Tibial nerve (tissue), 4 donors: Measurements from ENCODE around the gene ATP13A1. TPM values are rescaled to one million over a fixed set of nuclear protein-coding genes. Genes with fewer than 3 reads are reported as not detected.
A peak's percentile ranks its signal among the peaks of the same experiment; 100 is the strongest.
"Not testable (repeated sequence)": the region's sequence is repeated elsewhere in the genome, so short reads cannot be mapped to it uniquely, and the experiment has no call there.

Source experiments
- DNase-seq, 2 donors: peaks; one replicate each; pipeline ENCODE4 v3.0.0-alpha.2; 2019; ENCODE audit warnings: low spot score in 2 of 2
- H3K27ac ChIP-seq, 4 donors: fragments of 200-600 bp; sonication (generic) in 3 of 4; one replicate each; pipeline ENCODE4 v1.5.1; 2017 to 2019; ENCODE audit warnings: mild to moderate bottlenecking in 1 of 4
- H3K27me3 ChIP-seq, 2 donors: fragments of 200-600 bp; sonication (generic) in 1 of 2; one replicate each; pipeline versions ENCODE4 v1.5.1 to v1.6.0; 2017 to 2019
- H3K36me3 ChIP-seq, 3 donors: fragments of 200-600 bp; sonication (generic); one replicate each; pipeline ENCODE4 v1.5.1; 2018 to 2019
- H3K4me1 ChIP-seq, 4 donors: fragments of 200-600 bp; sonication (generic) in 3 of 4; one replicate each; pipeline ENCODE4 v1.5.1; 2017 to 2019
- H3K4me3 ChIP-seq, 4 donors: fragments of 200-600 bp; sonication (generic) in 3 of 4; one replicate each; pipeline ENCODE4 v1.5.1; 2017 to 2019; ENCODE audit warnings: mild to moderate bottlenecking in 1 of 4, moderate library complexity in 1 of 4
- H3K9me3 ChIP-seq, 4 donors: fragments of 200-600 bp; sonication (generic) in 3 of 4; one replicate each; pipeline ENCODE4 v1.5.1; 2017 to 2019
- CTCF ChIP-seq, 5 experiments: fragments of 200-600 bp in 3 of 5; fragments of 450-650 bp in 2 of 5; sonication (generic) in 3 of 5; IDR thresholded peaks; one replicate each; pipeline ENCODE4 v1.5.1; 2016 to 2019; ENCODE audit warnings: antibody characterized with exemption in 5 of 5, mild to moderate bottlenecking in 3 of 5, moderate library complexity in 2 of 5
- EP300 ChIP-seq, 2 donors: sonication (generic); formaldehyde crosslinking; IDR thresholded peaks; one replicate each; pipeline ENCODE4 v1.6.1; 2017; ENCODE audit warnings: antibody characterized with exemption in 2 of 2, mild to moderate bottlenecking in 1 of 2
- POLR2A ChIP-seq, 2 donors: fragments of 450-650 bp; IDR thresholded peaks; one replicate each; pipeline ENCODE4 v1.6.1; 2017; ENCODE audit warnings: antibody characterized with exemption in 2 of 2, mild to moderate bottlenecking in 2 of 2, moderate library complexity in 2 of 2
- WGBS, 2 donors: methylation state at CpG; one replicate each; pipeline ENCODE4 v1.1.5; 2018; 5-methylcytosine and 5-hydroxymethylcytosine counted together
- total RNA-seq, 4 donors: library from RNA; depleted of rRNA; stranded (reverse); fragments of >200 nt; gene quantifications; one replicate each; pipeline ENCODE4 v1.1.0, GENCODE V29; 2016

The ATP13A1 gene
- total RNA-seq, 4 donors from 2014 or later = 312 to 705 (median 344) TPM

GRCh38 chr19:19672816-19673215 lies 9.3 kb upstream of the ATP13A1 start:
- no peak for DNase-seq
- peaks cover 0 to 12% (median 10%) of the 10 kb centered on the region in 4 donors for H3K4me1 ChIP-seq
- no peak overlapping the region for H3K4me3 ChIP-seq
- no peak for TF ChIP-seq POLR2A (IDR thresholded peaks at IDR 0.05)
- TF ChIP-seq EP300 (IDR thresholded peaks at IDR 0.05) = no peak
- no peak for TF ChIP-seq CTCF (IDR thresholded peaks at IDR 0.05)
- no peak overlapping the region for H3K27ac ChIP-seq
- no peaks in the 10 kb centered on the region for H3K27me3 ChIP-seq
- 85 to 92% methylated on average over 3 of the region's 3 CpGs for WGBS, 2 donors
- H3K36me3 ChIP-seq = peaks cover 0 to 58% (median 18%) of the 10 kb centered on the region in 3 donors
- peaks cover 0 to 16% (median 0%) of the 10 kb centered on the region in 4 donors for H3K9me3 ChIP-seq

- no peak for DNase-seq
- Histone ChIP-seq H3K4me3 (peak overlapping the region in 1 of 4 donors; percentile 94), H3K27me3 (no peaks in the 10 kb centered on the region), H3K4me1 (peaks cover 0 to 12% (median 10%) of the 10 kb centered on the region in 4 donors), H3K36me3 (peaks cover 0 to 30% (median 3%) of the 10 kb centered on the region in 3 donors), H3K9me3 (peaks cover 0 to 9% (median 0%) of the 10 kb centered on the region in 4 donors), H3K27ac (no peak overlapping the region)
- no peak for TF ChIP-seq EP300 (IDR thresholded peaks at IDR 0.05)
- no peak for TF ChIP-seq POLR2A (IDR thresholded peaks at IDR 0.05)
- no peak for TF ChIP-seq CTCF (IDR thresholded peaks at IDR 0.05)
- WGBS, 2 donors = 73 to 78% methylated on average over 10 of the region's 10 CpGs
Measured at GRCh38 chr19:19670070-19670551, 6.6 kb upstream of the ATP13A1 start.

- H3K4me3 ChIP-seq = peak within 1 kb of the TSS; percentile 56 to 94 (median 82)
- peak; percentile 82 to 88 for DNase-seq
- H3K27ac ChIP-seq = peak within 1 kb of the TSS in 3 of 4 donors; percentile 82 to 87 (median 87)
- peaks cover 0 to 12% (median 10%) of the 10 kb centered on the region in 4 donors for H3K4me1 ChIP-seq
- 2 to 4% methylated on average over 26 to 27 of the region's 36 CpGs for WGBS, 2 donors
- no peaks in the 10 kb centered on the region for H3K27me3 ChIP-seq
- peak in 1 of 5 experiments; percentile 17 for TF ChIP-seq CTCF (IDR thresholded peaks at IDR 0.05)
- TF ChIP-seq EP300 (IDR thresholded peaks at IDR 0.05) = peak; percentile 43 to 82
- TF ChIP-seq POLR2A (IDR thresholded peaks at IDR 0.05) = peak; percentile 26 to 57
- H3K36me3 ChIP-seq = peaks cover 0 to 14% (median 0%) of the 10 kb centered on the region in 3 donors
- H3K9me3 ChIP-seq = no peaks in the 10 kb centered on the region
Measured at GRCh38 chr19:19668230-19669012, 4.9 kb upstream of the ATP13A1 start, which contains the start of gene ZNF101. Gene ZNF101 (plus strand): TSS chr19:19668839. CDS start chr19:19668964, 125 bp downstream.

- not testable (repeated sequence) for H3K27ac ChIP-seq, H3K27me3 ChIP-seq, H3K9me3 ChIP-seq, H3K4me3 ChIP-seq, DNase-seq, H3K36me3 ChIP-seq
- H3K4me1 ChIP-seq = peaks cover 0 to 37% (median 29%) of the 10 kb centered on the region in 4 donors
- 92 to 94% methylated on average over 22 of the region's 22 CpGs for WGBS, 2 donors
Measured at GRCh38 chr19:19665420-19665948, 2.0 kb upstream of the ATP13A1 start.

GRCh38 chr19:19662871-19663255 lies 613 bp downstream of the ATP13A1 start:
- Histone ChIP-seq H3K9me3 (no peaks in the 10 kb centered on the region), H3K4me3 (peak overlapping the region; percentile 75 to 95 (median 86)), H3K36me3 (peaks cover 0 to 32% (median 7%) of the 10 kb centered on the region in 3 donors), H3K4me1 (peaks cover 0 to 29% (median 19%) of the 10 kb centered on the region in 4 donors), H3K27me3 (no peaks in the 10 kb centered on the region), H3K27ac (peak overlapping the region; percentile 51 to 98 (median 90))
- WGBS, 2 donors = 8 to 21% methylated on average over 7 to 8 of the region's 17 CpGs
- DNase-seq = no peak
- TF ChIP-seq POLR2A (IDR thresholded peaks at IDR 0.05) (no peak), EP300 (IDR thresholded peaks at IDR 0.05) (no peak), CTCF (IDR thresholded peaks at IDR 0.05) (no peak)
